ENCODE results near the gene NEMP2.

DNA sequence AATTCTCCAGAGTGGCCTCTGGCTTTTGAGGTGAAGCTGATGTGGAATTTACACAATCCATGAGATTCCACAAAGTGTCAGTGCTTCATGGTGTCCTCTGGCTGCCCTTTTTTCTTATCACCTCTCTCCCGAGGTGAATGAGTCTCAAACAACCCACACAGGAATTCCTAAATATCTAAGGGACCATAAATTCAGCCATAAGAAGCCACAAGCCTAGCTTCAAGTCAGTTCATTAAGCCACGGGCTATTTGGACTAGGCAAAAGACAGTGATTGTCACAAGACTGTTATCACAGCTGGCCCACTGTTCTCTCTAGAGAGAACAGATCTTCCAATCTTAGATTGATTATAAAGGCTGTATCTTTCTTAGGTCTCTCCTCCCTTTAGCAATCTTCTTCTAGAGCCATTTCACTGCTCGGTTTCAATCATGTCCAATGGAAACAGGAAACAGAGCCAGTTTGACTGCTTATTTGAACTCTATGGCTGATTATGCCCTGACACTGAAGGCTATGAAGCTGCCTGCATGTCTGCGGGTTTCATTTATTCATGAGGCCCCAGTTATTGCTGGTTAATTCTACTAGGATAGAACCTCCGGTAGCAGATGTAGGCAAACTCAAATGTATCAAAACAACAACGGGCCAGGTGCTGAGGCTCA is 4.1 kb downstream of the NEMP2 start:
- TF ChIP-seq POLR2A (IDR thresholded peaks at IDR 0.05) (no peak), EP300 (IDR thresholded peaks at IDR 0.05) (no peak), POLR2AphosphoS5 (IDR thresholded peaks at IDR 0.05) (no peak)
- TF ChIP-seq, protein P1, sequence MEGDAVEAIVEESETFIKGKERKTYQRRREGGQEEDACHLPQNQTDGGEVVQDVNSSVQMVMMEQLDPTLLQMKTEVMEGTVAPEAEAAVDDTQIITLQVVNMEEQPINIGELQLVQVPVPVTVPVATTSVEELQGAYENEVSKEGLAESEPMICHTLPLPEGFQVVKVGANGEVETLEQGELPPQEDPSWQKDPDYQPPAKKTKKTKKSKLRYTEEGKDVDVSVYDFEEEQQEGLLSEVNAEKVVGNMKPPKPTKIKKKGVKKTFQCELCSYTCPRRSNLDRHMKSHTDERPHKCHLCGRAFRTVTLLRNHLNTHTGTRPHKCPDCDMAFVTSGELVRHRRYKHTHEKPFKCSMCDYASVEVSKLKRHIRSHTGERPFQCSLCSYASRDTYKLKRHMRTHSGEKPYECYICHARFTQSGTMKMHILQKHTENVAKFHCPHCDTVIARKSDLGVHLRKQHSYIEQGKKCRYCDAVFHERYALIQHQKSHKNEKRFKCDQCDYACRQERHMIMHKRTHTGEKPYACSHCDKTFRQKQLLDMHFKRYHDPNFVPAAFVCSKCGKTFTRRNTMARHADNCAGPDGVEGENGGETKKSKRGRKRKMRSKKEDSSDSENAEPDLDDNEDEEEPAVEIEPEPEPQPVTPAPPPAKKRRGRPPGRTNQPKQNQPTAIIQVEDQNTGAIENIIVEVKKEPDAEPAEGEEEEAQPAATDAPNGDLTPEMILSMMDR (IDR thresholded peaks at IDR 0.05), result no peak
